ENCODE results near the gene BCL11A.

Gene BCL11A

GRCh38 chr2:60553495-60554073, at the start of gene BCL11A:
BCL11A (minus strand) TSS chr2:60553654; CDS start chr2:60553270, 384 bp downstream.
- DNase-seq (ENCODE audit: low read depth): no peak

- no peak for DNase-seq (ENCODE audit: low read depth)
Measured at GRCh38 chr2:60602828-60603532, 49.5 kb upstream of the BCL11A start.

DNA sequence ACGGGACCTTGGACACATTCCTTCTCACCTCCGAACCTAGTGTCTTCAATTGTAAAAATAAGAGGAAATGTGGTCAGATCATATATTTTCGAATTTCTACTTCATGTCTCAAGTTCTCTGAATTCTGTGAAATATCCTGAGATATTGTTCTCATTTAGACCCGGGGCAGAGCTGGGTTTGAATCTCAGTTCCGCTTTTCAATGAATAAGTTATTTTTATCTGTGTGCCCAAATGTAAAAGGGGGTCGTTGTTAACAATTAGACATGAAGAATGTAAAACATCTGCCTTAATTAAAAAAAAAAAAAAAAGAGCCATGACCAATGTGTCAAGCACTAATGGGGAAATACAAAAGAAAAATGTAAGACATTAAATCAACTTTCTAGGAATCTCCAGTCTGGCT, 48.9 kb upstream of the BCL11A start:
- no peak for DNase-seq (ENCODE audit: low read depth)

DNA sequence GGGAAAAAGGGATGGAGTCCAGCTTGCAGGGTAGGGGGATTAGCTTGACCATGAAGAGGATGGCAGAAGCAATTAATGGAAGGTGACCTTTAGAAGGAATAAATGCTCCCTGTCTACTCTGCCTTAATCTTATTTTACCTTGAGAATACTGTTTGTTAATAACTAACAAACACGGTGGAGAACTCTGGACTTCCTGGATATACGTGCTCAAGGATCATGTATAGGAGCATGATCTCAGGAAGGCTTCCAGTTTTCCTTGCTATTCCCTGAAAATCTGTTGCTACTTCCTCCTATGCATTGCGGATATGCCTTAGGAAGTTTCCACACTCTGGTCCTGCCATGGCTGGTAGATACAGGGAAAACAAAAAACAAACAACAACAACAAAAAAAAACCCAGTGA, 44.8 kb upstream of the BCL11A start:
- DNase-seq (ENCODE audit: low read depth): no peak

- DNase-seq (ENCODE audit: low read depth): no peak
Measured at GRCh38 chr2:60597346-60597745, 43.9 kb upstream of the BCL11A start.

DNA sequence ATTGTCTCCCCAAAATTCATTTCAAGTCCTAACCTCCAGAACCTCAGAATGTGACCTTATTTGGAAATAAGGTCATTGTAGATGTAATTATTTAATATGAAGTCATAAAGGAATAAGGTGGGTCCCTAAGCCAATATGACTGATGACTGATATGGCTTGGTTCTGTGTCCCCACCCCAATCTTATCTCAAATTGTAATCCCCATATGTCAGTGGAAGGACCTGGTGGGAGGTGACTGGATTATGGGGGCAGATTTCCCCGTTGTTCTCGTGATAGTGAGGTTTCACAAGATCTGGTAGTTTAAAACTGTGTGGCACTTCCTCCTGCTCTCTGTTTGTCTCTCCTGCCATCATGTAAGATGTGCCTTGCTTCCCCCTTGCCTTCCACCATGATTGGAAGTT, 43.0 kb upstream of the BCL11A start:
- no peak for DNase-seq (ENCODE audit: low read depth)

DNA sequence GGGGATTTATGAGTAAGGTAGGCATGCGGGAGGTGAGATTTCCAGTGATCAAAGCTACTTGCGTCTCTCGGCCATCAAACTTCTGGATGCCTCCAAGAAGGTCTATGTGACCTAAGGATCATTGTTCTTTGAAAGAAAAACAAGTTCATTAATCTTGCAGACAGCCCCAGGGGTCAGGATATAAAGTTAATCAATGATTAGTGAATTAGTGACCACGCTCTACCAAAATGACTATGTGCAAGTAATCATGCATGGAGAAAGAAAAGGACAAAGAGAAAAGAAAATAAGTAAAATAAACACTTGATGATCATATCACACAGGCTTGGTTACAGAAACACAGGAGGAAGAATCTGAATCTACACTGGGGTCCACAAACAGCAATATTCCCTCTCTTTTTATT, 42.5 kb upstream of the BCL11A start:
- no peak for DNase-seq (ENCODE audit: low read depth)

DNA sequence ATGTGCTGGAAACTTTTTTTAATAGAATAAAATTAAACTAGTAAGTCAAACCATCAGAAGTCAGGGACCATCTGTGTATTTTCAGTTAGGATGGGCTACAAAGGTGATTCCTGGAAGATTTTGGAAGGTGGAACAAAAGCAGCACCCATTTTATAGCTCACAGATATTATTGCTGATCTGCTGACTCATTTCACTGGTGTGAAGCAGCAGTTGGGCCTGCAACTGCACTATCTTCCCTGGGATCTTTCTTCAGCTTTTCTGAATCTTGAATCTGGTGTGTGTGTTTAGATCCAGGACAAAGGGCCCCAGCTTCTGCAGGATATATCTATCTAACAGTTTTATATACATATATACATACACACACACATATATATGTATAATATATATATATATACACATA, 35.6 kb upstream of the BCL11A start:
- no peak for DNase-seq (ENCODE audit: low read depth)

DNA sequence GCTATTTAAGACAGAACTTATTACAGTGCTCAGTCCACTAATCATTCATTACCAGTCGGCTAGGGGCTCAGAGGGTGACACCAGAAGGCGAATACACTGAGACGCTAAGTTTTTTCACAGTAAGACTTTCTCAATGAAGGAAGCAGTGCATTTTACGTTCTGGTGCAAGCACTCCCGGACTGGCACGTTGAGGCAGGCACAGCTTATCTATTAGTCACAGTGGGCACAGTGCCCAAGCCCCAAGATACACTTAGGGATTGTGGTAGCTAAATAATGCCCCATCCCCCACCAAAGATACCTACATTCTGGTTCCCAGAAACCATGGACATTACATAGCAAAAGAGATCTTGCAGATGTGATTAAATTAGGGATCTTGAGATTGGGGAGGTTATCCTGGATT, 32.6 kb upstream of the BCL11A start:
- DNase-seq (ENCODE audit: low read depth): no peak

- no peak for DNase-seq (ENCODE audit: low read depth)
Measured at GRCh38 chr2:60585276-60585675, 31.8 kb upstream of the BCL11A start.

DNA sequence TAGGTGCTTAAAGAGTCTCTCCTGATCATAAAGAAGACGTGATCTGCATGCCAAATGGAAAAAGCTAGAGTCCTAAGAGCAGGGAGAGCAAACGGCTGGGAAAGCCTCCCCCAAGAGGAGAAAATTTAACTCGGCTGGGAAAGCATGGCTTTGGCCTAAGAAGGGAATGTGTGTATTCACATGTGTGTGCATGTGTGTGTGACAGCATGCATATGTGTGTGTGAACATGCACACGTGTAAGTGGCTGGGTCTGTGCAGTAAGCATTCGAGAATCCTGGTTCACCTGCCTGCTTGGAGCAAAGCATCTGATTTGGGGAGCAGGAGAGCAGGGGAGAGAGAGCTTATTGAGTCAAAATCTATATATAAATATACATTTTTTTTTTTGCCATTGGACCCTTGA, 30.1 kb upstream of the BCL11A start:
- DNase-seq (ENCODE audit: low read depth): no peak

DNA sequence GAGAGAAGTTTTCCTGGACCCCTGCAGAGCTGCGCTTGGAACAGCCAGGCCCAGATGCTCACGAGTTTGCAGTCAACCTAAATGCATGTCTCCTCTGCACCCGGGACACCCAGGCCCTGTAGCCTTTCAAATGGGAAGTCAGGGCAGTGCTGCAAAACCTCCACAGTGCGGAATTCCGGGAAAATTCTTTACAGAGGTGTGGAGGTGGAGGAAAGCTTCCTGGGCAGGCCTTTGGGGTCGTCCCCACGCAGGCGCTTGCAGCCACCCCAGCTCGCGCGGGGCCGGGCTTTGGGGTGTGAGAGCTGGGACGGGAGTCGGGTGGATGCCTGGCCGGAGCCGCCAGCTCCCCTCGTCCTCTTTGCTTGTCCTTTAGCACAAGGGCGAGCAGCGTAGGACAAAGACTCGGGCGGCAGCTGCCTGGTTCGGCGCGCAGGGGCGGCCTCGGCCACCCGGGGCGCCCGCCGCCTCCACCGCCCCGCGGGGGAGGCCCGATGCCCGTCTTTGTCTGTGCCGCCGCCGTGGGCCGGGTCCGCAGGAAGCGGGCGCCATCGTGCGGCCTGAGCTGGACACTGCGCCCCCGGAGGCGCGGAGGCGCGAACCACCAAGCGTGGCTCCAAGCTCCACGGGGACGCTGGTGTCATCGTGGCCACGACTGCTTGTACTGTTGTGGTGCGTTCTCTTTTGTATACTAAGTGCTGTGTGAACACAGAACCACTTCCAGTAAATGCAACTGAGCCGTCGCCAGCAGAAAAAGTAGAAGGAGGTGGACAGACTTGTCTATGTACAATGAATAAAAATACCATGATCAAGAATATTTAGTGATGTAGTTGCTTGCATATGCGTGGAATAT, 28.2 kb upstream of the BCL11A start:
- peak; percentile 51 for DNase-seq (ENCODE audit: low read depth)

GRCh38 chr2:60577682-60578283, 24.3 kb upstream of the BCL11A start:
- no peak for DNase-seq (ENCODE audit: low read depth)

DNA sequence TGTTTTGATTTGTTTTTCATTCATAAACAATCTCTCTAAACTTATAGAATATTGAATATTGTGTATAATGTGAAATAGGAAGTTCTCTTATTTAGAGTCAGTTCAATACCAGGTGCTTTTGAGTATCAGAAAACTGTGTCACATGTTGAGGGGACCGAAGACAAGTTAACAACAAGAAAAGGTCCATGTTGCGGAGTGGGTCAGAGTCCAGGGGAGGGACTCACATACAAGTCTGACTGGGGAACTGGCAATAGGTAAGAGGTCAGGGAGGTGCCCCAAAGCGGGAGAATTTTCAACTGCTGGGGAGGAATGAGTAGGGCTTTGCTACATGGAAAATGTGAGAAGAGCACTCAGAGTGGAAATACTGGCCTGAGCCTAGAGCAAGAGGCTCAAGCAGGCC, 19.8 kb upstream of the BCL11A start:
- DNase-seq (ENCODE audit: low read depth): no peak

DNA sequence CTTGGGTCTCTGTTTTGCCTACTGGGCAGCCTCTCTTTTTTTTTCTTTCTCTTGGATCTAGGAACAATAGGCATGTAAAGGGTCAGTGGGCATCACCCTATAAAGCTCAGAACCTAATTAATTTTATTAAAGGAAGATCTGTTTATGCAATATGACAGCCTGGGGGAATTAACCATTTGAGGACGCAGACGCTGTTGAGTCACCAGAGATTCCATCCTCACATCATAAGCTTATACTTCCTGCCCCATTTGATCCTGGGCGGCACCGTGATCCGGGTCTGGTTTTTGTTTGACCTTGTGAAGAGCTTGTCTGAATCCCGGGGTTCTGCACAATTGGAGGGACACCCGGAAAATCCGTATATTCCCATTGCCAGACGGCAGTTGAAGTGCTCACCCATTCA, 16.8 kb upstream of the BCL11A start:
- DNase-seq (ENCODE audit: low read depth): no peak

DNA sequence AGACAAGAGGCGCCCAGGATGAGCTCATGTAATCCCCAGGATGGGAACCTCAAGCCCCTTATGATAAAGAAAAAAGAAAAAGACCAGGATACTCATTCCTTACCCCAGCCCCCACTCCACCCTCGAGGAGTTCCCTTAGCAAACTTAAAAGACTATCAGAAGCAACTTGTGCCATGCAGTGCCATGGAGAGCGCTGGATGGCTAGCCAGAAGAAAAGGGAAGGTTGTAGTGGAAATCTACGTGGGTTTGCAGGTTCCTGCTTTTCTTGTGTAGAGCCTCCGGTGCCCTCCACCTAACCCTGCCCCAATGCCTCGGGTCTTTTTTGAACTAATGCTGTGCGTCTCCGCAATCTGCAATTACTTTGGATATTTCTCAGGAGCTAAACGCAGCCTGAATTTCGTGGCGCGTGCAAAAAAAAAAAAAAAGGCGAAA, 16.2 kb upstream of the BCL11A start:
- no peak for DNase-seq (ENCODE audit: low read depth)

- no peak for DNase-seq (ENCODE audit: low read depth)
Measured at GRCh38 chr2:60567919-60568768, 14.7 kb upstream of the BCL11A start.

DNA sequence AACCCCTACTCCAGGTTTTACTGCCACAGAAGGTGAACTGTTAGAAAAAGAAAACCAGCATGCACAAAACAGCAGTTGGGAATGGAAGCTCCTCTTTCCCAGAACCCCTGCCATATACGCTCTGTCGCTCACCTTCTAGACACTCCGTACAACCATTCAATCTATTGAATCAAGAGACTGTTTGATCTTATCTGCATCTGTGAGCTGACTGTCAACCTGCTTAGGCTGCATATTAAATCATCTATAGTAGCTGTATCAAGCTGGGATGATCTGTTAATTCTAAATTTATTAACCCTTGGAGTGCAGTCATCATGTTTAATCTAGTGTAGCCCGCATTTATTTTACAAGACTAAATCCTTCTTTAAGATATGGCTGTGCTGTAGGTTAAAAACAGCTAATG, 13.6 kb upstream of the BCL11A start:
- no peak for DNase-seq (ENCODE audit: low read depth)

GRCh38 chr2:60565472-60565871, 12.0 kb upstream of the BCL11A start:
- DNase-seq (ENCODE audit: low read depth): no peak

- no peak for DNase-seq (ENCODE audit: low read depth)
Measured at GRCh38 chr2:60560734-60561644, 7.5 kb upstream of the BCL11A start.

- DNase-seq (ENCODE audit: low read depth): no peak
Measured at GRCh38 chr2:60559880-60560279, 6.4 kb upstream of the BCL11A start.
